Measurements from ENCODE around the gene DNAH10.

Gene DNAH10

DNA sequence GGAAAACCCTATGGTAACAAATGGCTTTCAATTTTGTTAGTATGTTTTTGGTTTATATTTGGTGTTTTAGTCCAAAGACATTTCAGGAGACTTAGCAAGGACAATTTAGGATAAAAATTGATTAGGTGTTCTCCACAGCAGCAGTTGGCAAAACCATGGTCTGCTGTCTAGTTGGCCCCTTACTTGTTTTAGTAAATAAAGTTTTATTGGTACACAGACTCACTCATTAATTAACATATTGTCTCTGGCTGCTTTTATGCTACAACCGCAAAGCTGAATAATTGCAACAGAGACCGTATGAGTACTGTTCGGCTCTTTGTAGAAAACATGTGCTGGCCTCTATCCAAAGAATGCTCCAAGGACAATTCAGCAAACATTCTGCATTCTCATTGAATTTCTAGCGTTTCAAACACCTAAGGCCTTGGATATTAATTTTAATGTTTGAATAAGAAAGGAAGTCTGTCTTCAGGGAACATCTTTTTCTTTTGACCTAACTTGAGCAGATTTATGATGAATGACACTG, 132.8 kb downstream of the DNAH10 start:
- Histone ChIP-seq H3K27me3 (ENCODE audit: insufficient read depth, insufficient read length) (peaks cover 4% of the 10 kb centered on the region), H3K4me1 (ENCODE audit: insufficient read depth, insufficient read length) (peaks cover 9% of the 10 kb centered on the region), H3K9ac (ENCODE audit: insufficient read length, low read depth) (no peak overlapping the region), H3K36me3 (ENCODE audit: insufficient read depth, insufficient read length, low read length) (no peaks in the 10 kb centered on the region), H3K4me3 (ENCODE audit: insufficient read length, low read depth) (no peak overlapping the region), H3K9me3 (ENCODE audit: insufficient read depth, low read length) (peaks cover 6% of the 10 kb centered on the region; the same call in 1 of the 2 replicates)
- no peak for DNase-seq (ENCODE audit: low read depth, low spot score)
- TF ChIP-seq ZNF274 (IDR thresholded peaks at IDR 0.05; ENCODE audit: low read depth, low read length) (no peak), YY1 (IDR thresholded peaks at IDR 0.05; ENCODE audit: insufficient read depth, insufficient read length) (no peak), SUZ12 (IDR thresholded peaks at IDR 0.05; ENCODE audit: extremely low read depth, insufficient read depth, insufficient read length) (no peak)

DNA sequence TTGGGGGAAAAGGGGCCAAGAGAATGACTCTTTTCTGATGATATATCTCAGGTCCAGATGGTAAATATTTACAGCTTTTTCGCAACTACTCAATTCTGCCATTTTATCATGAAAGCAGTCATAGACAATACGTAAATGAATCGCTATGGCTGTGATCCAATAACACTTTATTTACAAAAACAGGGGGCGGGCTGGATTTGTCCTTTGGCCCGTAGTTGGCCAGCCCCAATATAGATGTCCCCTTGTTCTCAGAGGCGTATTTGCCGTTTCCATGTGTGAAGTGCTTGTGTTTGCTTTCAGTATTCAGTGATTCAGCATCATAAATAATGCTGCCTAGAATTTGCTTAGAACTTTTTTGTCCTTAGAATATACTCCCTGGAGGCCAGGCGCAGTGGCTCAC, 133.3 kb downstream of the DNAH10 start:
- no peak overlapping the region for H3K4me3 ChIP-seq (ENCODE audit: insufficient read length, low read depth)
- DNase-seq (ENCODE audit: low read depth, low spot score): no peak
- H3K36me3 ChIP-seq (ENCODE audit: insufficient read depth, insufficient read length, low read length): no peaks in the 10 kb centered on the region
- H3K27me3 ChIP-seq (ENCODE audit: insufficient read depth, insufficient read length): peaks cover 4% of the 10 kb centered on the region
- no peak overlapping the region for H3K9ac ChIP-seq (ENCODE audit: insufficient read length, low read depth)
- TF ChIP-seq ZNF274 (IDR thresholded peaks at IDR 0.05; ENCODE audit: low read depth, low read length) (no peak), SUZ12 (IDR thresholded peaks at IDR 0.05; ENCODE audit: extremely low read depth, insufficient read depth, insufficient read length) (no peak), YY1 (IDR thresholded peaks at IDR 0.05; ENCODE audit: insufficient read depth, insufficient read length) (no peak)
- H3K9me3 ChIP-seq (ENCODE audit: insufficient read depth, low read length): peaks cover 6% of the 10 kb centered on the region; the same call in 1 of the 2 replicates
- H3K4me1 ChIP-seq (ENCODE audit: insufficient read depth, insufficient read length): peaks cover 9% of the 10 kb centered on the region

DNA sequence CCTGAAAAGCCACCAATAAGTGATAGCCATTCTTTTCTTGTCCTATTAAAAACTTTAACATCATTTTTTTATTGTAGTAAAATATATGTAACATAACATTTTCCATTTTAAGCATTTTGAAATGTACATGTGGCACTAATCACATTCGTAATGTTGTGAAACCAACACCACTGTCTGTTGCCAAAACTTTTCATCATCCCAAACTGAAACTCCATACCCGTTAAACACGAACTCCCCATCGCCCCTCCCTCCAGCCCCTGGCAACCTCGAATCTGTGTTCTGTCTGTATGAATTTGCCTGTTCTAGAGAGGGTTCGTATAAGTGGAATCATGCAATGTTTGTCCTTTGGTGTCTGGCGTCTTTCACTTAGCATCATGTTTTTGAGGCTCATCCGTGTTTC, 134.7 kb downstream of the DNAH10 start:
- peaks cover 12% of the 10 kb centered on the region for H3K4me1 ChIP-seq (ENCODE audit: insufficient read depth, insufficient read length)
- peaks cover 6% of the 10 kb centered on the region; the same call in 1 of the 2 replicates for H3K9me3 ChIP-seq (ENCODE audit: insufficient read depth, low read length)
- no peak overlapping the region for H3K9ac ChIP-seq (ENCODE audit: insufficient read length, low read depth)
- no peak overlapping the region for H3K4me3 ChIP-seq (ENCODE audit: insufficient read length, low read depth)
- no peak for DNase-seq (ENCODE audit: low read depth, low spot score)
- H3K27me3 ChIP-seq (ENCODE audit: insufficient read depth, insufficient read length): peaks cover 4% of the 10 kb centered on the region
- no peak for TF ChIP-seq SUZ12 (IDR thresholded peaks at IDR 0.05; ENCODE audit: extremely low read depth, insufficient read depth, insufficient read length)
- no peak for TF ChIP-seq YY1 (IDR thresholded peaks at IDR 0.05; ENCODE audit: insufficient read depth, insufficient read length)
- TF ChIP-seq ZNF274 (IDR thresholded peaks at IDR 0.05; ENCODE audit: low read depth, low read length): no peak
- H3K36me3 ChIP-seq (ENCODE audit: insufficient read depth, insufficient read length, low read length): no peaks in the 10 kb centered on the region

DNA sequence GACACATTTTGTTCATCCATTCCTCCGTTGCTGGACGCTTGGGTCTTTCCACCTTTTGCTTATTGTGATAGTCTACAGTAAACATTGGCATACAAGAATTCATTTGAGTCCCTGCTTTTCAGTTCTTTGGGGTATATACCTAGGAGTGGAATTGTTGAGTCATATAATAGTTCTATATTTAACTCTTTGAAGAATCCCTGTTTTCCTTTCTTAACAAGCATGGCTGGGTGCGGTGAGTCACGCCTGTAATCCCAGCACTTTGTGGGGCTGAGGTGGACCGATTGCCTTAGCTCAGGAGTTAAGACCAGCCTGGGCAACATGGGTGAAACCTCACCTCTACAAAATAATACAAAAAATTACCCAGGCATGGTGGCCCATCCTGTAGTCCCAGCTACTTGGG, 135.1 kb downstream of the DNAH10 start:
- Histone ChIP-seq H3K36me3 (ENCODE audit: insufficient read depth, insufficient read length, low read length) (no peaks in the 10 kb centered on the region), H3K9me3 (ENCODE audit: insufficient read depth, low read length) (peaks cover 6% of the 10 kb centered on the region; the same call in 1 of the 2 replicates), H3K4me3 (ENCODE audit: insufficient read length, low read depth) (no peak overlapping the region), H3K9ac (ENCODE audit: insufficient read length, low read depth) (no peak overlapping the region), H3K4me1 (ENCODE audit: insufficient read depth, insufficient read length) (peaks cover 11% of the 10 kb centered on the region), H3K27me3 (ENCODE audit: insufficient read depth, insufficient read length) (peaks cover 4% of the 10 kb centered on the region)
- no peak for DNase-seq (ENCODE audit: low read depth, low spot score)
- TF ChIP-seq SUZ12 (IDR thresholded peaks at IDR 0.05; ENCODE audit: extremely low read depth, insufficient read depth, insufficient read length) (no peak), YY1 (IDR thresholded peaks at IDR 0.05; ENCODE audit: insufficient read depth, insufficient read length) (no peak), ZNF274 (IDR thresholded peaks at IDR 0.05; ENCODE audit: low read depth, low read length) (no peak)

DNA sequence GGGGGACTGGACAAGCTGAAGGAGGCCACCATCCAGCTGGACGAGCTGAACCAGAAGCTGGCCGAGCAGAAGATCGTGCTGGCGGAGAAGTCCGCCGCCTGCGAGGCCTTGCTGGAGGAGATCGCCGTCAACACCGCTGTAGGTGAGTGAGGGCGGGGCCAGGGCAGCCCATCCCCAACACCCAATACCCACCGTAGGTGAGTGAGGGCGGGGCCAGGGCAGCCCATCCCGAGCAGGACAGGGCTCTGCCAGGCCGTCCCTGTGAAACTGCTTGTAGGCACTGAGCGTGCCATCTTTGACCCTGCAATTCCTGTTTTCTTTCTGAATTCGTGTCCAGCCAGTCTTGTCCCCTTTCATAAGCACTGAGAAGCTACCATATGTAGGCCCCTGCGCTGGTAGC, 136.6 kb downstream of the DNAH10 start:
- Histone ChIP-seq H3K4me1 (ENCODE audit: insufficient read depth, insufficient read length) (peaks cover 4% of the 10 kb centered on the region), H3K4me3 (ENCODE audit: insufficient read length, low read depth) (no peak overlapping the region), H3K36me3 (ENCODE audit: insufficient read depth, insufficient read length, low read length) (no peaks in the 10 kb centered on the region), H3K27me3 (ENCODE audit: insufficient read depth, insufficient read length) (peaks cover 13% of the 10 kb centered on the region), H3K9ac (ENCODE audit: insufficient read length, low read depth) (no peak overlapping the region), H3K9me3 (ENCODE audit: insufficient read depth, low read length) (peaks cover 6% of the 10 kb centered on the region; the same call in 1 of the 2 replicates)
- TF ChIP-seq ZNF274 (IDR thresholded peaks at IDR 0.05; ENCODE audit: low read depth, low read length) (no peak), SUZ12 (IDR thresholded peaks at IDR 0.05; ENCODE audit: extremely low read depth, insufficient read depth, insufficient read length) (no peak), YY1 (IDR thresholded peaks at IDR 0.05; ENCODE audit: insufficient read depth, insufficient read length) (no peak)
- no peak for DNase-seq (ENCODE audit: low read depth, low spot score)

DNA sequence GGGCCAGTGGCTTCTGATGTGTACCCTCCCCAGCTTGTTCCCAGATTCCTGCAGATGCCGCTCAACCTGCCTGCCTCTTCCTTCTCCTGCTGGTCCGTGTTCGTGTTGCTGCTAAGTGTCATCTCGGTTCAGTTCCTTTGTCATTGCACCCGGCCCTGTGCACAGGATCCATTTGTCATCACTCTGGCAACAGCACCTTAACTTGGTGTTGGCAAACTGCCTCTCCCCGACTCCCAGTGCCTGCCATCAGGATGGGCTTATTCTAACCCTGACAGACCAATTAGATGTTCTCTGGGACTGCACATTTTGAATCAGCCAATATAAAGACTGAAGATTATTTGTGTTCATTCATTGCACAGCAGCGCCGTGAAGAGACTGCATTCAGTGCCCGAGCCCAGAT, 137.3 kb downstream of the DNAH10 start:
- H3K4me1 ChIP-seq (ENCODE audit: insufficient read depth, insufficient read length): peaks cover 4% of the 10 kb centered on the region
- DNase-seq (ENCODE audit: low read depth, low spot score): no peak
- peaks cover 6% of the 10 kb centered on the region; the same call in 1 of the 2 replicates for H3K9me3 ChIP-seq (ENCODE audit: insufficient read depth, low read length)
- no peak overlapping the region for H3K9ac ChIP-seq (ENCODE audit: insufficient read length, low read depth)
- no peaks in the 10 kb centered on the region for H3K36me3 ChIP-seq (ENCODE audit: insufficient read depth, insufficient read length, low read length)
- TF ChIP-seq SUZ12 (IDR thresholded peaks at IDR 0.05; ENCODE audit: extremely low read depth, insufficient read depth, insufficient read length) (no peak), ZNF274 (IDR thresholded peaks at IDR 0.05; ENCODE audit: low read depth, low read length) (no peak), YY1 (IDR thresholded peaks at IDR 0.05; ENCODE audit: insufficient read depth, insufficient read length) (no peak)
- H3K27me3 ChIP-seq (ENCODE audit: insufficient read depth, insufficient read length): peaks cover 13% of the 10 kb centered on the region
- H3K4me3 ChIP-seq (ENCODE audit: insufficient read length, low read depth): no peak overlapping the region

DNA sequence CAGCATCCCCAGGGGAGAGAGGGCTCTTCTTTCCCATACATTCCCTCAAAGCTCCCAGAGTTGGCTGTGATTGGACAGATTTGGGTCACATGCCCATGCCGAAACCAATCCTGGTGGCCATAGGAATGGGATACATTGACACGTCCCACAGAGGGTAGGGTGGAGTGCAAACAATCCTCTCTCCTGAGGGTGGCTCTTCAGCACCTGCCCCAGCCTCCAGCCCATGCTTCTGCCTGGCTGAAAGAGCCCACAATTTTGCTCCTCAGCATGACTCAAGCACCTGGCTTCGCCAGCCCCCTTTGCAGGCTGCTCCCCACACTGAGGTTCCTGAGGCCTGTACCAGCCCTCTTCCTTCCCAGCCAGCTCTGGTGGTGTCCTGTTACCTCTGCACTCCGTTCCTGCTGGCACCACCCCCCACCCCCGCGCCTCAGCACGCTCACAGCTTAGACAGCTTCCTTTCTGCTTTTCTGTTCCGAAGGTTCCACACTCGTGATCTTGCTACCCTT, 138.8 kb downstream of the DNAH10 start:
- Histone ChIP-seq H3K9me3 (ENCODE audit: insufficient read depth, low read length) (peaks cover 6% of the 10 kb centered on the region; the same call in 1 of the 2 replicates), H3K36me3 (ENCODE audit: insufficient read depth, insufficient read length, low read length) (no peaks in the 10 kb centered on the region), H3K4me1 (ENCODE audit: insufficient read depth, insufficient read length) (peaks cover 4% of the 10 kb centered on the region), H3K27me3 (ENCODE audit: insufficient read depth, insufficient read length) (peaks cover 13% of the 10 kb centered on the region), H3K9ac (ENCODE audit: insufficient read length, low read depth) (peak overlapping the region; percentile 26), H3K4me3 (ENCODE audit: insufficient read length, low read depth) (no peak overlapping the region)
- TF ChIP-seq YY1 (IDR thresholded peaks at IDR 0.05; ENCODE audit: insufficient read depth, insufficient read length): no peak
- no peak for TF ChIP-seq ZNF274 (IDR thresholded peaks at IDR 0.05; ENCODE audit: low read depth, low read length)
- no peak for TF ChIP-seq SUZ12 (IDR thresholded peaks at IDR 0.05; ENCODE audit: extremely low read depth, insufficient read depth, insufficient read length)
- peak; percentile 38 for DNase-seq (ENCODE audit: low read depth, low spot score)
